ENCODE data around the gene CDH24.

The CDH24 gene

DNA sequence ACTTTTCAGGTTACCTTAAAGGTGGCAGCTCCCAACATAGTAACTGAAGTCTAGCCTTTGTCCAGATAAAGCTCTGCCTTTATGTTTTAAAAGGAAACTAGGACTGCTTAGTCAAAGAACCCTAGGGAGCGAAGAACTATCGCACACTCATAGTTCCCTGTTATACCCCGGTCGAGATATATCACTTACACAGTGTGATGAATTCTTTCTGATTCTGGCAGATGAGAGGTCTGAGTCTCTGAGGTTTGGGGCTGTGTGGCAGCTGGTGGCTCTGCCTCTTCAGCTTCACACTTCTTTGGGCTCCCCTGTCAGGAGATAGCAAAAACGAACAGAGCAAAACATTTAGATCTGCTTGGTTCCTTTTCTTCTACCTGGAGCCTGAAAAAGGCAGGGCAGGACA is 20.6 kb upstream of the CDH24 start:
- H3K27ac ChIP-seq (replicated peaks) = peak overlapping the region; percentile 41
- TF ChIP-seq, protein P1, sequence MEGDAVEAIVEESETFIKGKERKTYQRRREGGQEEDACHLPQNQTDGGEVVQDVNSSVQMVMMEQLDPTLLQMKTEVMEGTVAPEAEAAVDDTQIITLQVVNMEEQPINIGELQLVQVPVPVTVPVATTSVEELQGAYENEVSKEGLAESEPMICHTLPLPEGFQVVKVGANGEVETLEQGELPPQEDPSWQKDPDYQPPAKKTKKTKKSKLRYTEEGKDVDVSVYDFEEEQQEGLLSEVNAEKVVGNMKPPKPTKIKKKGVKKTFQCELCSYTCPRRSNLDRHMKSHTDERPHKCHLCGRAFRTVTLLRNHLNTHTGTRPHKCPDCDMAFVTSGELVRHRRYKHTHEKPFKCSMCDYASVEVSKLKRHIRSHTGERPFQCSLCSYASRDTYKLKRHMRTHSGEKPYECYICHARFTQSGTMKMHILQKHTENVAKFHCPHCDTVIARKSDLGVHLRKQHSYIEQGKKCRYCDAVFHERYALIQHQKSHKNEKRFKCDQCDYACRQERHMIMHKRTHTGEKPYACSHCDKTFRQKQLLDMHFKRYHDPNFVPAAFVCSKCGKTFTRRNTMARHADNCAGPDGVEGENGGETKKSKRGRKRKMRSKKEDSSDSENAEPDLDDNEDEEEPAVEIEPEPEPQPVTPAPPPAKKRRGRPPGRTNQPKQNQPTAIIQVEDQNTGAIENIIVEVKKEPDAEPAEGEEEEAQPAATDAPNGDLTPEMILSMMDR (IDR thresholded peaks at IDR 0.05; ENCODE audit: insufficient read depth, low read length) = no peak
- TF ChIP-seq GABPA (IDR thresholded peaks at IDR 0.05; ENCODE audit: low read depth) (no peak), POLR2AphosphoS5 (IDR thresholded peaks at IDR 0.05; ENCODE audit: low read depth) (no peak), SPI1 (IDR thresholded peaks at IDR 0.05; ENCODE audit: borderline replicate concordance, low read depth) (no peak)
- TF ChIP-seq, protein P2, sequence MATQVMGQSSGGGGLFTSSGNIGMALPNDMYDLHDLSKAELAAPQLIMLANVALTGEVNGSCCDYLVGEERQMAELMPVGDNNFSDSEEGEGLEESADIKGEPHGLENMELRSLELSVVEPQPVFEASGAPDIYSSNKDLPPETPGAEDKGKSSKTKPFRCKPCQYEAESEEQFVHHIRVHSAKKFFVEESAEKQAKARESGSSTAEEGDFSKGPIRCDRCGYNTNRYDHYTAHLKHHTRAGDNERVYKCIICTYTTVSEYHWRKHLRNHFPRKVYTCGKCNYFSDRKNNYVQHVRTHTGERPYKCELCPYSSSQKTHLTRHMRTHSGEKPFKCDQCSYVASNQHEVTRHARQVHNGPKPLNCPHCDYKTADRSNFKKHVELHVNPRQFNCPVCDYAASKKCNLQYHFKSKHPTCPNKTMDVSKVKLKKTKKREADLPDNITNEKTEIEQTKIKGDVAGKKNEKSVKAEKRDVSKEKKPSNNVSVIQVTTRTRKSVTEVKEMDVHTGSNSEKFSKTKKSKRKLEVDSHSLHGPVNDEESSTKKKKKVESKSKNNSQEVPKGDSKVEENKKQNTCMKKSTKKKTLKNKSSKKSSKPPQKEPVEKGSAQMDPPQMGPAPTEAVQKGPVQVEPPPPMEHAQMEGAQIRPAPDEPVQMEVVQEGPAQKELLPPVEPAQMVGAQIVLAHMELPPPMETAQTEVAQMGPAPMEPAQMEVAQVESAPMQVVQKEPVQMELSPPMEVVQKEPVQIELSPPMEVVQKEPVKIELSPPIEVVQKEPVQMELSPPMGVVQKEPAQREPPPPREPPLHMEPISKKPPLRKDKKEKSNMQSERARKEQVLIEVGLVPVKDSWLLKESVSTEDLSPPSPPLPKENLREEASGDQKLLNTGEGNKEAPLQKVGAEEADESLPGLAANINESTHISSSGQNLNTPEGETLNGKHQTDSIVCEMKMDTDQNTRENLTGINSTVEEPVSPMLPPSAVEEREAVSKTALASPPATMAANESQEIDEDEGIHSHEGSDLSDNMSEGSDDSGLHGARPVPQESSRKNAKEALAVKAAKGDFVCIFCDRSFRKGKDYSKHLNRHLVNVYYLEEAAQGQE (IDR thresholded peaks at IDR 0.05; ENCODE audit: insufficient replicate concordance, low read depth) = no peak
- DNase-seq (ENCODE audit: low read depth in 1 of 2, low spot score in 1 of 2) = no peak
- no peaks in the 10 kb centered on the region for H3K27me3 ChIP-seq (ENCODE audit: insufficient read depth, poor library complexity, severe bottlenecking)
- H3K4me3 ChIP-seq (replicated peaks; ENCODE audit: insufficient read depth, low read length) = no peak overlapping the region

DNA sequence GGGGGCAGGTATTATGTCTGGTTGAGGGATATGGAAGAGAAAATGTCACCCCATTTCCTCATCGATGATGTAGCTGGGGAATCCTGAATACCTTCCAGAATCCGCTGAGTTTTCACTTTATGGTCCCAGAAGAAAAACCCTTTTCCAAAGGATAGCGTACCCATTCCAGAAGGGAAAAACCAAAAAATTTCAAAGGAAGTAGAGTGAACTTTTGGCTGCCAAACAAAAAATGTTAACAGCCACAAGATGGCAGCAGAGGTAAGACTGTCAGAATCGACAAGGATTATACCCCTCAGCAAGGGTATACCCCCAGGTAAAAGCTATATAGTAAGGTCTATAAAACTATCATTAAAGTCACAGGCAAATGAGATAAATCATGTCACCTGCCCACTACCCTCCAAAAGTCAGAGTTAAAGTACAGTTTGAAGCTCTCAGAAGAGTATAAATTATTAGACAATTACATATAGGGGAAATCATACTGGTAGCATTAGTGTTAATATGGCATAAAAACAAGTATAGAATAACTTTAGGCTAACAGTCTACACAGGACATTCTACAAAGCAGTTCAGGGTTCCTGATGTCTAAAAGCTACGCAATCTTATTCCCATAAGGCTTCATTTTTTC is 19.6 kb upstream of the CDH24 start:
- peak in 1 of 2 experiments; percentile 36 for DNase-seq (ENCODE audit: low read depth in 1 of 2, low spot score in 1 of 2)
- Histone ChIP-seq H3K27ac (replicated peaks) (no peak overlapping the region; the same call in 1 of the 2 replicates), H3K4me3 (replicated peaks; ENCODE audit: insufficient read depth, low read length) (no peak overlapping the region), H3K27me3 (ENCODE audit: insufficient read depth, poor library complexity, severe bottlenecking) (no peaks in the 10 kb centered on the region)
- TF ChIP-seq, protein P1 (IDR thresholded peaks at IDR 0.05; ENCODE audit: insufficient read depth, low read length) = peak; percentile 35
- no peak for TF ChIP-seq SPI1 (IDR thresholded peaks at IDR 0.05; ENCODE audit: borderline replicate concordance, low read depth)
- TF ChIP-seq, protein P2 (IDR thresholded peaks at IDR 0.05; ENCODE audit: insufficient replicate concordance, low read depth) = no peak
- TF ChIP-seq POLR2AphosphoS5 (IDR thresholded peaks at IDR 0.05; ENCODE audit: low read depth) = no peak

DNA sequence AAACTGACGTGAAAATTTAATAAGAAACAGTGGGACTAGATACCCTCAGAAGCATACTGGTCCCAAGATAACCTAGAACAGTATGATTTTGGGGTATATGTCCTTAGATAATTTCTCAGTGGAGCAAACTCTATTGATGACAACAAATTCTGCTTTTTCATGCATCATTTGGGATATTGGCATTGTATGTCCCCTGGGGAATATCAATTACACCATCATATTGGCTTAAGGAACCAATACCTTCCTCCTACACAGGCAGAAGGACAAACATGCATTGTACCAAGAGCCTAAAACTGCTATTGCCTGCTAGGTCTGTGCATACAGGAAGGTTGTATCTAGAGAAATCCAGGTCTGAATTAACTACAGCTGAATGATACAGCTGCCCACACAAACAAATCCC is 17.6 kb upstream of the CDH24 start:
- Histone ChIP-seq H3K27ac (replicated peaks) (no peak overlapping the region), H3K4me3 (replicated peaks; ENCODE audit: insufficient read depth, low read length) (no peak overlapping the region), H3K27me3 (ENCODE audit: insufficient read depth, poor library complexity, severe bottlenecking) (no peaks in the 10 kb centered on the region)
- no peak for DNase-seq (ENCODE audit: low read depth in 1 of 2, low spot score in 1 of 2)
- TF ChIP-seq, protein P2 (IDR thresholded peaks at IDR 0.05; ENCODE audit: insufficient replicate concordance, low read depth) = no peak
- TF ChIP-seq, protein P1 (IDR thresholded peaks at IDR 0.05; ENCODE audit: insufficient read depth, low read length) = no peak
- no peak for TF ChIP-seq SPI1 (IDR thresholded peaks at IDR 0.05; ENCODE audit: borderline replicate concordance, low read depth)
- TF ChIP-seq POLR2AphosphoS5 (IDR thresholded peaks at IDR 0.05; ENCODE audit: low read depth) = no peak
- no peak for TF ChIP-seq GABPA (IDR thresholded peaks at IDR 0.05; ENCODE audit: low read depth)

Measured in HL-60 (cell line).